ELF-1 (cell line): ENCODE results near the gene SSBP4.
A peak's percentile ranks its signal among the peaks of the same experiment; 100 is the strongest.

Source experiments
- DNase-seq: peaks from one replicate; pipeline ENCODE4 v3.0.0-alpha.2; 2016; ENCODE audit warnings: low read depth, low spot score

The SSBP4 gene

DNA sequence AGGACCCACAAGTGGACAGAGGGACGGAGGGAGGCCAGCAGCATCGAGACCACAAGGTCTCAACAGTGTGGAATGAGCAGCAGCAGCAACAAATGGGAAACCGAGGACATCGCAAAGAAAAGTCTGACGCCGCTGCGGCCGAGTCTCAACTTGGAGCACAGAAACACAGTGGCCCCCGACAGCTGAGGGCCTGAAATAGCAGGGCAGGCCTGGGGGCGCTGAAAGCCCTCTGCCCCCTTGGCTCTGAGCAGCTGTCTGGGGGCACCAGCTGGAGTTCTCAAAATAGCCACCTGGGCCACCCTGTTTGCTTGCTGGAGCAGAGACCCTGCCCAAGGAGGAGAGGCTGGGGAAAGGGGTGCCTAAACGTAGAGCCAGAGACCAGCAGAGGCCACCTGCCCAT, 24.6 kb downstream of the SSBP4 start:
- no peak for DNase-seq

DNA sequence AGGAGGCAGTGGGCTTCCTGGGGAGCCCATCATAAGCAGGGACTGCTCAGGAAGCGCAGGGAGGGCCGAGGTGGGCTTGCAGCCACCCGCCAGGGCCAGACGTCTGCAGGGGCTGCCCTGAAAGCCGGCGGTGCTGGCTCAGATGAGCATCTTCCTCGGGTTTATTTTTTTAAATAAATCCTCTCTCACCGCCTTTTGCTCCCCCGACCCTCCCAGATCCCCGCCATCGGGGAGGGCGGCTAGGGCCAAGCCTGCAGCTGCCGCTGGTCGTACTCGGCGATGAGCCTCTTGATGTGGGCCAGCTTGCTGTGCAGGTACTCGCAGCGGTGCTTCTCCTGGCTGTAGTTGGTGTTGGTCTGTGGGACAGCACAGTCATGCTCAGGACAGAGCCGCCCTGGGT, 25.3 kb downstream of the SSBP4 start:
- no peak for DNase-seq

- DNase-seq: no peak
Measured at GRCh38 chr19:18445262-18445948, 26.2 kb downstream of the SSBP4 start.

GRCh38 chr19:18446145-18446810, 27.1 kb downstream of the SSBP4 start:
- DNase-seq: peak; percentile 46

DNA sequence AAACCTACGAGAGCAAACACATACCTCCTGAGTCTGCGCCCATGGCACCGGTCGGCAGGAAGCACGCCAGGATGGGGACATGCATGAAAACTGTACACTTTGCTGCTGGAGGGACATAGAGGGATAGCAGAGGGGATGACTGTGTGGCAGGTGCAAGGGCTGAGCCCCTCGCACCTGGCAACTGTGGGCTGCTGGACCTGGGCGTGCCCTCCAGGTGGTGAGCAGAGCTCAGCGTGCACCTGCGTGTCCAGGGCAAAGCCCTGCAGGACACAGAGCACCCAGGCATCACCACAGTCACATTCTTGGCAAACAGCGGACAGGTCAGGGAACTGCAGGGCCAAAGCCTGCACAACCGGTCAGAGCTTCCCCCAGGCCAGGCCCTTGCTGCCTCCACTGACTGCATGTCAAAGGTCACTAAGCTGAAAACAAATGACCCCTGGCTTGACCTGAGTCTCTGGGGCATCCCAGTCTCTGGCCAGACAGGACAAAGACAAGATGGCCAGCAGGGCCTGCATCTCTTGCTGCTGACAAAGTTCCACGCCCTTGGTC, 27.7 kb downstream of the SSBP4 start:
- peak; percentile 83 for DNase-seq

GRCh38 chr19:18449552-18449951, 30.4 kb downstream of the SSBP4 start:
- DNase-seq: no peak

DNA sequence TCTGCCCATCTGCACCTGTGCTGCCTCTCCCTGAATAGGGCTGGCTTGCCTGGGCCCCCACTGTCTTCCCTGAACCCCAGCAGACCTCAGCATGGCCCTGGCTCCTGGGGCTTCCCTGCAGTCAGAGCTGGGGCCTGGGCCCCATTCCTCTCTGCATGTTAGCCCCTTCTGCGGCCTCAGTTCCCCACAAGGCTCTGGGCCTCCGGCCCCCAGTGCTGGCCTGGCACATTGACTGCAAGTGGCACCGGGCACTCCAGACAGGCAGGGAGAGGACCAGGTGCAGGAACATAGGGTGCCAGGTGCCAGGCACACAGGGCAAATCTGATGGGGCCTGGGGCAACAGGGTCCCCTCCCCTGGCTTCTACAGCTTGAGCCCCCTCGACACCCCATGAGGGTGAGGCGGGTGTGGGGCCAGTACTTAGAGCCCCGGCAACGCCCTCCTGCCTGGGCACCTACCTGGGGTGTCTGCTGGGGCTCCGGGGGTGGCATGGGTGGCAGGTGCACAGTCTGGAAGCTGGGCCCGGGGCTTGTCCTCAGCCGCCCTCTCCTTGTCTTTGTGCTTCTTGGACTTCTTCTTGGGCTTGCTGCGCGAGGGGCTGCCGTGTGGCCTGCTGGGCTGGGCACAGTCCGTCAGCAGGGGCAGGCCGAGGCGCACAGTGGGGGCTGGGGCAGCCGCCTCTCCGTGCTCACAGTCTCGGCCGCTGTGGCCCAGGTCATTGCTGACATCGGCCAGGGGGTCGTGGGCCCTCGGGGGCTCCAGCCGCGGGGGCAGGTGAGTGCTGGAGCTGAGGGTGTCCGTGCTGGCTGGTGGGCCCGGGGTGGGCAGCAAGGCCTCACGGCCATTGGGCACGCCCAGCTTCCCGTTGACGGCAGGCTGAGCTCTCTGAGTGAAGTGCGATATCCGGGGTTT, 31.1 kb downstream of the SSBP4 start:
- no peak for DNase-seq

GRCh38 chr19:18450931-18451836, 32.0 kb downstream of the SSBP4 start:
- peak; percentile 92 for DNase-seq

DNA sequence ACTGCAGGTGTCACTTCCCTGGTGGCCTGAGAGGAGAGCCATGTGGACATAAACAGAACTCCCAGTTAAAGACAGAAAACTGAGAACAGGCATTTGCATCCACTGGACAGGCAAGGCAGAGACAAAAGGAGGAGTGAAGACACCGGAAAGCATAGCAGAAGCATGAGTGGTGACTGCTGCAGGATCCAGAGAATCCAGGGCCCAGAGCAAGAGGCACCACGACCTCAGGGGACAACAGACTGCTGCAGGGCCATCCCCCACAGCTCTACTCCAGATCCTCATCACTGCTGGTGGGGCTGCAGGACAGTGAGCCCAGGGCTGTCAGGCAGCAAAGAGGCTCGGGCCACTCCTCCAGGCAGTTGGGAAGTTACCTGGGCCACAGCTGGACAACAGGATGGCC, 33.2 kb downstream of the SSBP4 start:
- no peak for DNase-seq

DNA sequence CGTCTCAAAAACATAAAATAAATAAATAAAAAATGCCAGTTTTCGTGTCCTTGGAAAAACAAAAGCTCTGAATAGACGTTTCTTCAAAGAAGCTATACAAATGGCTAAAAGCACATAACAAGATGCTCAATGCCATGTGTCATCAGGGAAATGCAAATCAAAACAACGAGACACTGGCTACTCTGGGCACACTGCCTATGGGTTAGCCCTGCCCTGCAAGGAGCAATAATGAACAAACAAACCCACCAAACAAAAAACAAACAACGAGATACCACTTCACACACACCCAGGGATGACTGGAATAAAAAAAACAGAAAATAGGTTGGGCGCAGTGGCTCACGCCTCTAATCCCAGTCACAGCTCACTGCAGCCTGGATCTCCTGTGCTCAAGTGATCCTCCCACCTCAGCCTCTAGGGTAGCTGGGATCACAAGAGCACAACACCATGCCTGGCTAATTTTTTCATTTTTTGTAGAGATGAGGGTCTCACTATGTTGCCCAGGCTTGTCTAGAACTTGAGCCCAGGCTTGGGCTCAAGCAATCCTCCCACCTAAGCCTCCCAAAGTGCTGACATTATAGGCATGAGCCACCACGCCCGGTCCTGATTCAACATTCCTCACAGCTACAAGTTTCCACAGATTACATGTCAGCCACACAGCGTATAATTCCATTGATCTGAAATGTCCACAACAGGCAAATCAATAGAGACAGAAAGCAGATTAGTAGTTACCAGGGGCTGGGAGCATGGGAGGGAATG, 34.2 kb downstream of the SSBP4 start:
- DNase-seq: no peak

- no peak for DNase-seq
Measured at GRCh38 chr19:18456279-18456678, 37.1 kb downstream of the SSBP4 start.

DNA sequence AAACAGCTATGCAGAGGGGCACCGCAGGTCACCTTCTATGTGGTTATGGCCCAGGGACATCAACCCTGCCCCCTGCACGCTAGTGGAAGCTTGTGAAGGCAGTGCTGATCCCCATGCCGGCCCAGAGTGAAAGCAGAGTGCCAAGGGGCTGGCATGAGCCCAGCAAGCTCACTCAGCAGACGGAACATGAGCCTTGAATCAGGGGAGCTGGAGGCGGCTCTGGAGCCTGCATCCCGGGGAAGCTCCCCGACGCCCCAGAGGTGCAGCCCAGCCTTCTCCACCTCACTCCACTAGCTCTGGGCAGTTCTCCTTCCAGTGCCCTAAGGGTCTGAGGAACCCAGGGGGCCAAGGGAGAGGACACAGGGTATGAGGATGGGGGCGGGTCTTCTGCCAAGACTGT, 37.8 kb downstream of the SSBP4 start:
- DNase-seq: no peak

GRCh38 chr19:18457483-18458331, 38.5 kb downstream of the SSBP4 start:
- DNase-seq: peak; percentile 63

DNA sequence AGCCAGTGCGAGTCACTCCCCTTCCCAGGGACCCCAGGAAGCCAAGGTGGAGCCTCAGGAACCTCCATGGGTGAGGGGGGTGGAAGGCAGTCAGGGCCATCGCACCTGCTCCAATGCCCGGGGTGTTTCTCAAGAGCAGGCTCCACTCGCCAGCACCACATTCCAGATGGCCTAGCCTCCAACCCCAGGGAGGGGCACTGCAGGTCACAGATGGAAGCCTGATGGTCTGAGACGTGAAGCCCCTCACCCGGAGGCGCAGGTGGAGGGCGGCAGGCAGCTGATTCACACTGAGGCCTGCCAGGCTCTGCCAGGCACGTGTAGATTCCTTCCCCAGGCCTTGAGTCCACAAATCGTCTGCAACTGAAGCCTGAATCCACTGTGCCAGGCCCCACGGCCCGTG, 41.7 kb downstream of the SSBP4 start:
- no peak for DNase-seq

DNA sequence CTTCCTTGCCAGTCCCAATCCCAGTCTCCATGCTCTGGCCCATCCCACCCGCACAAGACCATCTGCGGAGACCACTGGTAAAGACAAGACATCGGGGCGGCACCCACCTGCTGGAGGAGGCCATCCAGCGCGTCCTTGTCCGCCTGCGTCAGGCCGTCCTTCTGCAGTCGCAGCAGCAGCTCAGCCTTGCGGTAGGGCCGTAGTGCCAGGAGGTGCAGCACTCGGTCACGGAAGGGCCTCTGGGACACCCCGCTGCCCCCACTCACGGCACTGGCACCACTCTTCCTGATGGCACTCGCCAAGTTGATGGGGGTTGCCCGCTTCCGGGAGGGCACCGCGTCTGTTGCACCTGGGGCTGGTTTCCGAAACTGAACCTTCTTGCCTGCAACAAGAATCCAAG, 42.3 kb downstream of the SSBP4 start:
- DNase-seq: no peak

DNA sequence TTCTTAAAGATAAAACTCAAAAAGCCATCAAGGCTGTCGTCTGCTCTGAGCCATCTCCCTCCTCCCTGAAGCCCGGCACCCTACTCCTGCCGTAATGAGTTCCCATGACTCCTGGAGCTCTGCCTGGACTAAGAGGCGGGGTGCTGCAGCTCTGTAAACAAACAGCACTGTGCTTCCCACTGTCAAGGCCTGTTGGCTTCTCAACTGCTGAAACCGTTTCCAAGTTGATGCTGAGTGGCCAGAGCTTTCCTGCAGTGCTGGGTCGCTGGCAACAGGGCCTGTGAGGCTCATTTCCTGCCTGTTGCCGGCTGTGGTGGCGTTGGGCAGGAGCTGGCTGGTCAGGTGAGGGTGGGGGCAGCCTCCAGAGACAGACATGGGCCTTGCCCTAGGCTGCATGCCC, 45.4 kb downstream of the SSBP4 start:
- DNase-seq: no peak

DNA sequence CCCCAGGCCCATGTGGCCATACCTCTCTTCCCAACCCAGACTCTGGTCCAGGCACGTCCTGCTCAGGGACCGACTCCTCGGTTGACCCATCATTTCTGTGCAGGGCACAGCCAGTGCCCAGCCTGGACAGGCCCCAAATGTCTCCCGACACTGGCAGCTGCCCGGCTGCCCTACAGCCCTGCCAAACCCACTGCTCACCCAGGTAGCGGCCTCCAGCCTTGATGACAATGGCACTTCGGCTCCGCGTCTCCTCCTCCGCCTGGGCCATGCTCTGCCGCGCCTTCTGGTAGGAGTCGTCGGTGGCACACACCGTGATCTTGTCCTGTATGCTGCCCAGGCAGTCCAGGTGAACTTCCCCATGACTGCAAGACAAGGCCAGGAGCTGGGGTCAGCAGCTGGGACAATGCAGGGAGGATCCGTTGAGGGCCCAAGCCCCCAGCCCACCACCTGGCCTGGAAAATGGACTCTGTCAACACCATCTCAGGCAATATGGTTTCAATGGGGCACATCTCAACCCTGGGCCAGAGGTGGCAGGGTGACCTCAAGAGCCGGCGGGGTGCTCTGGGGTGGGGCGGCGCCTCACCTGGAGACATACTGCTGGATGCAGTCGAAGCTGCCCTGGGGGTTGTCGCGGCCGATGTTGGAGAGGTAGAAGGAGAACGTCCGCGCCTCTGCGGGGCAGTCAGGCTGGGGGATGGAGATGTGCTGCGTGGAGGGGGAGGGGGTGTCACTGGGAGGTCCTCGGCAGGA, 46.2 kb downstream of the SSBP4 start:
- no peak for DNase-seq

DNA sequence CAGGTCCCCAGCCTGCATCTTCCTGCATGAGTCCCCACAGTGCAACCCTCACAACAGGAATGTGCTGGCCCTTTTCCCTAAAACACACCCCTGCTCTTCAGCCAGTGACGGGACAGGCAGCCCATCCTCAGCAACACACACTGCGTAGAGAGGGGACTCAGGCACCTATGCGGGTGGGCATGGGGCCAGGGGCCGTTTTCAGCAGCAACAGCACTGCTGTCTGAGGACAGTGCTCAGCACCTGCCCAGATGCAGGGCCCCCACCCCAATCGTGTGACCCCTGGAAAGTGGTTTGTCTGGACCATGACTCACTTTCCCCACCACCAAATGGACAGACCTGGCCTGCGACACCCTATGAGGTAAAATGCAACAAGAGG, 46.8 kb downstream of the SSBP4 start:
- no peak for DNase-seq

DNA sequence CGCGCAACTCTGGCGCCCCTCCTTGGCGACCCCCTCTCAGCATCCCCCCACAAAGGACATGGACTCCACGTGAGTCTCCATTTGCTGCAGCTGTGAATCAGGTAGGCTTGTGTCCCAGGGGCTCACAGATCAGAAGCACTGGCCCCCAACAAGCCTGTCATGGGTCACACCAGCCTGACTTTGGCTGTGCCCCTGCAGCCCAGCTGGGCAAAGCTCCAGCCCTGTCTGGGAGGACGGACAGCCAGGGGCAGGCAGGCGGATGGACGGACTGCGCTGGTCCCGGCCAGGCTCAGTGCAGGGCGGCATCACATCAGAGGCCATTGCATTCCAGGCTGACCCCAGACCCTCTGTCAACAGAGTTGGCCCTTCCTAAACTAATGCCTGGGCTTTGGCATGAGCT, 47.2 kb downstream of the SSBP4 start:
- no peak for DNase-seq
